GM21367 (cell line): Measurements from ENCODE around the gene FGF4.

Source experiments
- ATAC-seq: cut with Tn5 transposase; IDR thresholded peaks from one replicate; pipeline ENCODE4 v1.9.1; 2021; ENCODE audit not compliant: unreplicated experiment

Gene FGF4, protein sequence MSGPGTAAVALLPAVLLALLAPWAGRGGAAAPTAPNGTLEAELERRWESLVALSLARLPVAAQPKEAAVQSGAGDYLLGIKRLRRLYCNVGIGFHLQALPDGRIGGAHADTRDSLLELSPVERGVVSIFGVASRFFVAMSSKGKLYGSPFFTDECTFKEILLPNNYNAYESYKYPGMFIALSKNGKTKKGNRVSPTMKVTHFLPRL

GRCh38 chr11:69775163-69775755, at the start of gene FGF4:
Gene FGF4, minus strand, starts transcription at chr11:69775341. Its CDS starts 257 bp downstream, at chr11:69775084.
- no peak for ATAC-seq

- ATAC-seq: no peak
Measured at GRCh38 chr11:69823641-69824265, 48.6 kb upstream of the FGF4 start.

DNA sequence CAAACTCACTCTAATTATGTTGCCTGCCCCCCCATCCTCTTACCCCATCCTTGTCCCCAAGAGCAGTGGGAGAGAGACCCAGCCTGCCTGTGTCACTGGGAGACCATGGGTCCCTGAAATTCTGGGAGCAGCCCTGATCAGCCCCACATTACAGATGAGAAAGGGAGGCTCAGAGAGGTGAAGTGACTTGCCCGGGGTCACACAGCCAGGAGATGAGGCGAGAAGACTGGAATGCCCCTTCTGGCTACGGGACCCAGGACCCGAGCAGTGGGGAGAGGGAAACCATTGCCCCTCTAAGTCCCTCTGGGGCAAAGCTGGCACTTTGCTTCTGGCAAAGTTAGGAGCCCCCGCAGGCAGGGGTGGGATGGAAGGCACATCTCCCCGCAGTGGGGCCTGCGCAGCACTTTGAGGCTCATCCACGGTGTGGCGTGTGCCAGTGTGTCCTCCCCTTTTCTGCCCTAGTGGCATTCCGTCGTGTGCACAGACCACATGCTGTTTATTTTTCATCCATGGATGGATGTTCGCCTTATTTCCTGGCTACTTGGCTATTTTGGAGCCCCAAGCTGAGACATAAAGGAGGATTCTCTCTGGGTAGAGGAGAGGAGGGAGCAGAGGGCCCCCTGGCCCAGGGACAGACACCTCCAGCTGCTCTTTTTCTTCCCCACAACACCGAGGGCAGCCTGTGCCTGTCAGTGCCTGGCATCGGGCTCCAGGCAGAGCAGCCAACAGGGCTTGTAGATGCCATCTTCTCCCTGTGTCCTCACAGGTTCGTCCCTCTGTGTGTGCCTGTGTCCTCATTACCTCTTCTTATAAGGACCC, 47.7 kb upstream of the FGF4 start:
- no peak for ATAC-seq

DNA sequence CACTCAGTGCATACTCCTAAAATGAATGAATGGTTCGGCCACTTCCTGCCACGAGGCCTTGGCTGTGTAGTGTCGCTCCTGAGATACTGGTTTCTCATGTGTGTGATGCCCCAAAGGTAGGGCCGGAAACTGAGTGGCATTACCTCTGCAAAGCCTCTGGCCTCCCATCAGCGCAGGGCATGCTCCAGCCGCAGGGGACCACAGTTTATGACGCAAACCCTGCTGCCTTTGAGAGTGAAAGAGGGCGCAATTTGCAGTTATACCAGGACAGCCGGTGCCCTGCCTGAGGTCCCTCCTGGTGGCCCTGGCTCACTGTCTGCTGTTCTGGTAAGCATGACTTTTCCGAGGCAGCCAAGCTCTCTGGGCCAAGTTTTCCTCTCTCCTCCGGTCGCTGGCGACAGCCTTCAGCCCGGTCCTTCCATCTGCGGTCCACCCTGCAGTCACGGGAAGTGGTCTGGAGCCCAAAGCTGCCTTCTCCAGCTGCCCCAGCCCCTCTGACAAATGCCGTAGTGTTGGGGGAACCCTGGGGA, 46.4 kb upstream of the FGF4 start:
- no peak for ATAC-seq

DNA sequence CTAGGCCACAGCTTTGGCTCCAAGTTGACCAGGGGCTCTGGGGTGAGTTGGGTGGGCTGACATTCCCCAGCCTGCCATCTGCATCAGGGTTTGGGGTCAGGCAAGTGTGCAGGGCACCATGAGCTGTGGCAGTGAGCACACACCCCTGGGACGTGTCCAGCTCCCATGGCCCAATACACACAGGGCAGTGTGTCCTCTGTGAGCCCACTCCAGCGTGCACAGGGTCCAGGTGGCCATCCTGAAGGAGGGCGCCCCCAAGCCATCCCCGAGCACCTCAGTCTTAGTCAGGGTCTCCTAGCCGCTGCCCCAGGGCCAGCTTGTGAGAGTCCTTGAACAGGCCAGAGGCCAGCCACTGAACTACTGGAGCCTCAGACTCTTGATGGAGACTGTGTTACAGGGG, 45.3 kb upstream of the FGF4 start:
- no peak for ATAC-seq

GRCh38 chr11:69819541-69820070, 44.5 kb upstream of the FGF4 start:
- no peak for ATAC-seq

DNA sequence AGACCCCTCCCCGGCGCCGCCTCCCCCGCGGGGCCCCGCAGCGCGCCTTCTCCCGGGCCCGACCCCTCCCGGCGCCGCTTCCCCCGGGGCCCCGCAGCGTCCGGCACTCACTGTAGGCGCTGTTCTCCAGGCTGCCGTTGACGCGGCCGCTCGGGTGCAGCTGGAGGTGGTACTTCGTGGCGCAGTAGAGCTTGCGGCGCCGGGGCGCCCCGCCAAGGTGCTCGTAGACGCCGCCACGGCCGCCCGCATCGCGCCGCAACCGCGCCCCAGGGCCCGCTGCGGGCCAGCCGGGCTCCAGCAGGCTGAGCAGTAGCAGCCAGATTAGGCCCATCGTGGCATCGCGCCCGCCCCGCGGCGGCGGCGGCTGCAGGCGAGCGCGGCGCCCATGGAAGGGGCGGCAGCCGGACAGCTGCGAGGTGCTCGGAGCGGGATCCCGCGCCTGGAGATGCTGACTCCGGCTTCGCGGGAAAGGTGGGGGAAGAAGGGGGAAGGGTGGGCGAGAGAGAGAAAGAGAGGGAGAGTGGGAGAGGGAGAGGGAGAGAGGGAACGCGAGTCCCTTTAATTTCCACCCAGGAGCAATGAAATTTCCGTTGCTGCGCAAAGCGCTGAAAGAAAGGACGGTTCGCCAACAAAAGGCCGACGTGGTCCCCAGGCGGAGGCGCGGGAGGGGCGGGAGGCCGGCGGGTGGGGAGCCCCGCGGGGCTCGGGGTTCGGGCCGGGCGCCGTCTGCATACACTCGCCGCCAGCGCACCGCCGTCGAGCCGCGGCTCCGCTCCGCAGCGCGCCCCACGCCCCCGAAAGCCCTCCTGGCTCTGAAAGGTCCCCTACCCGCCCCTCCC, 43.7 kb upstream of the FGF4 start, which contains the start of gene FGF3:
Gene FGF3, minus strand, starts transcription at position 814 of the 839 bp plus-strand sequence. Its CDS starts 483 bp downstream, at position 331.
- no peak for ATAC-seq

DNA sequence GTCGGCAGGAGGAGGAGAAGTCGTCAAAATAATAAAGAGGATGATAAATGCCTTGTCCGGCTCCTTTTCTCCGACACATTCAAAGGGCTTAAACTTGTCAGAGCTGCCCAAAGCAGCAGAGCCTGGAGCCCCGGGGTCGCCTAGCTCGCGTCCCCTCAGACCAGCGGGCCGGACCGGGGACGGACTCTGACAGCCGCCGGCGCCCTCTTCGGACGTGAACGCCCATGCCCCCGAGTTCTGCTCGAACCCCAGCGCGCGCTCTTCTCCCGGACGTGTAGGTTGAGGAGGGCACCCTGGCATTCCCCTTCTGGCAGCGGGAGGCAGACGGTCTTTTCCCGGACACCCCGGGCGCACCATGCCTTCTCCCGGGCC, 43.1 kb upstream of the FGF4 start:
- no peak for ATAC-seq

GRCh38 chr11:69817265-69818230, 42.4 kb upstream of the FGF4 start:
- no peak for ATAC-seq

GRCh38 chr11:69816671-69817070, 41.5 kb upstream of the FGF4 start:
- no peak for ATAC-seq

DNA sequence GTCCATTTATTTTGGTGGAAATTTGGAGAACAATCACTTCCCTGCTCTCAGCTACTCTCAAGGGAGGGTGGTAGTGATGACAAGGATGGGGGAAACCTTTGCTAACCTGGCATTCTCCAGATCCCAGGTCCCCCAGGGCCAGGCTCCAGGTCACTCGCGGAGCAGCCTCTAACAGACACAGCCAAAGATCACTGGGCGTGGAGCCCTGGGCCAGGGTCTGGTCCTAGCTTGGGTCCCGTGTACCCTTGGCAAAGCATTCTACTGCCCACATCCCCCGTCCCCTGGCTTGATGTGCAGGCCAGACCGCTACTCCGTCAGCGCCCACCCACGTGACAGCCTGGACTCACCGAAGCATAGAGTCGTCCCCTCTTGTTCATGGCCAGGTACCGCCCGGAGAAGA, 40.8 kb upstream of the FGF4 start:
- ATAC-seq: no peak

DNA sequence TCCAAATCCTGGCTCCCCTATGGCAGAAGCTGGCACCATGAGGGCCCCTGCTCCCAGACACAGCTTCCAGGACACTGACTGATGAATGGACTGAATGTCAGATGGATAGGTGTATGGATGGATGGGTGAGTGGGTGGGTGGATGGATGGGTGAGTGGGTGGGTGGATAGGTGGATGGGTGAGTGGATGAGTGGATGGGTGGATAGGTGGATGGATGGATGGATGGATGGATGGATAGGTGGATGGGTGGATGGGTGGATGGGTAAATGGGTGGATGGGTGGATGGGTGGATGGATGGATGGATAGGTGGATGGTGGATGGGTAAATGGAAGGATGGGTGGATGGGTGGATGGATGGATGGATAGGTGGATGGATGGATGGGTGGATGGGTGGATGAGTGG, 39.8 kb upstream of the FGF4 start:
- ATAC-seq: no peak

- no peak for ATAC-seq
Measured at GRCh38 chr11:69814411-69814810, 39.3 kb upstream of the FGF4 start.

GRCh38 chr11:69813839-69814238, 38.7 kb upstream of the FGF4 start:
- no peak for ATAC-seq

DNA sequence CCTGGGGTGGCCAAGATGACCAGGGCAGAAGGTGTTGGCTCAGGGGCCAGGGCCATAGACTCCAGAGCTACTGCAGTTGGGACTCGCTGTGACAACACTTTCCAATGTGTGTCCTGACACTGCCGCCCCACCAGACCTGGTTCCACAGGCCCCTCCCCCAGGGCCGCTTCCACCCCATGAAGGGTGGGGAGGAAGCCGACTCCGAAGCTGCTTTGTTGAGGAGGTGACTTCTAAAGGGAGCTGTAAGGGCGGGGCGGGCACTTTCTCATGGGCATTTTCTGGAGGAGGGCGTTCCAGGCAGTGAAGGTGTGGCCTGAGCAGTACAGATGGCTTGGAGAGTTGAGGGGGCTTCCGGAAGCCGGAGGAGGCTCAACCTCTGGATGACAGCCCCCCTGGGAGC, 37.8 kb upstream of the FGF4 start:
- ATAC-seq: no peak

DNA sequence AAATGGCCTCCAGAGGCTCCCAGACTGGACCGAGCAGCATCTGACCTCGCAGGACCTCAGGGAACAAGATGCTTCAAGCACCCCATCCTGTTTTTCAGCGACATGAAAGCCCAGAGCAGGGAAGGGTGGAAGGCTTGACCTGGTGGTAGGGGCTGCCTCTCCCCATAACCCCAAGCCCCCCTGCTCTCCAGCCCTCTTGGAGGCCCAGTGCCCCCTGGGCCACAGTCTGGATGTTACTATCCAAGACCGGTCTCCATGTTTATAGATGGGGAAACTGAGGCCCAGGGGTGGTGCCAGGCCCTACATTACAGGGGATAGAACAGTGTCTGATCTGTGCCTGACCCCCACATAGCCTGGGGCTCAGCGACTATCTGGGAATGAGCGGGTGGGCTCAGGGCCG, 37.1 kb upstream of the FGF4 start:
- no peak for ATAC-seq

GRCh38 chr11:69811431-69811830, 36.3 kb upstream of the FGF4 start:
- no peak for ATAC-seq

DNA sequence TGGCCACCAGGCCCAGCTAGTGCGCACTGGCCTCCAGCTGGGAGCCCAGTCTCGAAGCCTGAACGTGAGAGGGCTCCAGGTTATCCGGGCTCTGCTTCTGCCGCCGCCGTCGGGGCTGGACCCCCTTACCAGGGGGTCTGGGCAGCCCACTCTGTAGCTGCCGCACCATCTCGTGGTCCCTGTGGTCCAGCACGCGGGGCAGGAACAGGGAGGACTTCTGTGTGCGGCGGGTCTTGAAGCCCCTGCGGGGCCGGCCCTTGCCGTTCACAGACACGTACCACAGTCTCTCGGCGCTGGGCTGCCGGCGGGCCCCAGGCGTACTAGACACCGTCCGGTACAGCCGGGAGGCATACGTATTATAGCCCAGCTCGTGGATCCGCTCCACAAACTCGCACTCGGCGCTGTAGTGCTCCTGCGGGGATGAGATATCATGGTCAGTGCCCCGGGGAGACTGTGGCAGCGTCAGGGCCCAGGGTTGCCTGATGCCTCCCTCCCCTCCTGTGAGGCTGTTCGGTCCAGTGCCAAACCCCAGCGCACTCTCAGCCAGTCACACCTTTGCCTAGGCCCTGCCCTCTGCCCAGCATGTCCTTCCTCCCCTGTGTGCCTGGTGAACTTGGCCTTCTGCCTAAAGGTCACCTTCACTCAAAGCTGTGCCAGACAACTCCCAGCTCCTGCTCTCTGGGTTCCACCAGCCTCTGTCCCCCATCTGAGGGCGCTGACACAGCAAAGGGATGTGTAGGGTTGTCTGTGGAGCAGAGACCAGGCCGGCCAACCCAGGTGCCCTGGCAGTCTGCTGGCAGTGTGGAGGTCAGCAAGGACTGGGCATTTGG, 35.4 kb upstream of the FGF4 start:
- ATAC-seq: no peak
